ENCODE results near the gene CALB2. TPM values are rescaled to one million over a fixed set of nuclear protein-coding genes. Genes with fewer than 3 reads are reported as not detected.

Gene CALB2
- total and polyA plus RNA-seq, 2 of the 13 experiments (the other 11 are each of a cell fraction or from before 2014, with no cell fraction given): 0.37 to 0.40 TPM

GRCh38 chr16:71439523-71439922 is 81.0 kb downstream of the CALB2 start:
- no peaks in the 10 kb centered on the region for H3K9me3 ChIP-seq (ENCODE audit: low read length)
- peak; percentile 26 for FAIRE-seq
- DNase-seq (ENCODE audit: low spot score): no peak
- H2AFZ ChIP-seq (ENCODE audit: low read length): no peak overlapping the region
- TF ChIP-seq KMT2B (CRISPR knock-in tag; IDR thresholded peaks at IDR 0.05) (no peak), ATM (IDR thresholded peaks at IDR 0.05; ENCODE audit: borderline replicate concordance) (no peak), ZNF281 (CRISPR knock-in tag; IDR thresholded peaks at IDR 0.05; ENCODE audit: borderline replicate concordance) (no peak), PPARG (CRISPR knock-in tag; conservative IDR thresholded peaks at IDR 0.05) (no peak), KAT8 (CRISPR knock-in tag; IDR thresholded peaks at IDR 0.05) (no peak), ZNF451 (CRISPR knock-in tag; IDR thresholded peaks at IDR 0.05) (no peak), HCFC1 (IDR thresholded peaks at IDR 0.05; ENCODE audit: low read depth, low read length) (no peak), ZNF704 (CRISPR knock-in tag; IDR thresholded peaks at IDR 0.05; ENCODE audit: borderline replicate concordance) (no peak), ZFP82 (CRISPR knock-in tag; IDR thresholded peaks at IDR 0.05; ENCODE audit: borderline replicate concordance) (no peak), BRD4 (CRISPR knock-in tag; IDR thresholded peaks at IDR 0.05) (no peak), ELF3 (CRISPR knock-in tag; IDR thresholded peaks at IDR 0.05) (no peak), SIX1 (CRISPR knock-in tag; IDR thresholded peaks at IDR 0.05; ENCODE audit: borderline replicate concordance) (no peak), FOXK2 (IDR thresholded peaks at IDR 0.05) (no peak)
- peaks cover 8% of the 10 kb centered on the region for H3K4me1 ChIP-seq (ENCODE audit: insufficient read depth, low read length)
- no peak overlapping the region for H3K27ac ChIP-seq (ENCODE audit: extremely low read length, insufficient read depth, low read length)
- BruUV-seq (replicated peaks): no TSS peak
- intact Hi-C loops (cut with micrococcal nuclease; ENCODE audit: unreplicated experiment) (no loop called here), in situ Hi-C loops (cut with HindIII; ENCODE audit: extremely low pct_ligation_motif_present, low pct_unique_long_range_greater_than_20kb) (no loop called here)
- WGBS (ENCODE audit: low lambda C conversion rate): 11% methylated on average over 3 of the region's 3 CpGs
- H3K27me3 ChIP-seq (ENCODE audit: control insufficient read depth in 1 of 2, insufficient read depth in 2 of 2, low read length in 2 of 2): peaks cover 5 to 30% of the 10 kb centered on the region in 2 experiments
- no peaks in the 10 kb centered on the region for H3K79me2 ChIP-seq (ENCODE audit: insufficient read depth, low read length)
- H4K20me1 ChIP-seq (ENCODE audit: insufficient read depth, low read length): no peaks in the 10 kb centered on the region
- POLR2A ChIA-PET: no interaction called here
- no peak overlapping the region for H3K4me2 ChIP-seq (ENCODE audit: low read depth, low read length)
- ATAC-seq: no peak
- H3K4me3 ChIP-seq (replicated peaks in 1 of 3; ENCODE audit: insufficient read depth in 1 of 3, low read depth in 2 of 3, low read length in 3 of 3): no peak overlapping the region
- H3K36me3 ChIP-seq (replicated peaks in 1 of 2; ENCODE audit: control insufficient read depth in 1 of 2, insufficient read depth in 2 of 2, low read length in 2 of 2): no peaks in the 10 kb centered on the region
- no peak overlapping the region for H3K9ac ChIP-seq (ENCODE audit: insufficient read depth, low read depth, low read length)
- CTCF ChIA-PET (ENCODE audit: low intra/inter-chr PET ratio, low total read pairs): interaction anchor here (3.1 kb wide), 1 partner anchor 27 kb away, joined by 53 read pairs; no protein-coding TSS in a partner anchor

Other genes with a start within 250 kb of the CALB2 start
- 0.21 TPM in 1 of 2 replicates, not detected in the other for gene HYDIN, start 128.0 kb upstream of the CALB2 start, total RNA-seq (2016; rRNA removed; fragmentation: Illumina TruSeq; extraction: Trizol)
- gene HYDIN, start 128.0 kb upstream of the CALB2 start, polyA plus RNA-seq (2011; rRNA removed): not detected in 2 replicates
- gene CMTR2, start 69.3 kb upstream of the CALB2 start, total RNA-seq (2016; rRNA removed; fragmentation: Illumina TruSeq; extraction: Trizol): 19.9 and 25.1 TPM in 2 replicates
- 12.4 and 15.0 TPM in 2 replicates for gene CMTR2, start 69.3 kb upstream of the CALB2 start, polyA plus RNA-seq (2011; rRNA removed)
- not detected in 2 replicates for gene TLE7, start 83.3 kb downstream of the CALB2 start, total RNA-seq (2016; rRNA removed; fragmentation: Illumina TruSeq; extraction: Trizol)
- not detected in 2 replicates for gene TLE7, start 83.3 kb downstream of the CALB2 start, polyA plus RNA-seq (2011; rRNA removed)
- 12.2 and 14.0 TPM in 2 replicates for gene ZNF23, start 103.5 kb downstream of the CALB2 start, total RNA-seq (2016; rRNA removed; fragmentation: Illumina TruSeq; extraction: Trizol)
- gene ZNF23, start 103.5 kb downstream of the CALB2 start, polyA plus RNA-seq (2011; rRNA removed): 8.6 and 9.0 TPM in 2 replicates
- 4.6 and 5.8 TPM in 2 replicates for gene ZNF19, start 130.6 kb downstream of the CALB2 start, total RNA-seq (2016; rRNA removed; fragmentation: Illumina TruSeq; extraction: Trizol)
- gene ZNF19, start 130.6 kb downstream of the CALB2 start, polyA plus RNA-seq (2011; rRNA removed): 3.2 and 3.7 TPM in 2 replicates
- not detected in 2 replicates for gene CHST4, start 167.7 kb downstream of the CALB2 start, total RNA-seq (2016; rRNA removed; fragmentation: Illumina TruSeq; extraction: Trizol)
- not detected in 2 replicates for gene CHST4, start 167.7 kb downstream of the CALB2 start, polyA plus RNA-seq (2011; rRNA removed)
- gene TAT, start 218.4 kb downstream of the CALB2 start, total RNA-seq (2016; rRNA removed; fragmentation: Illumina TruSeq; extraction: Trizol): 1.6 and 2.2 TPM in 2 replicates
- 5.8 and 6.5 TPM in 2 replicates for gene TAT, start 218.4 kb downstream of the CALB2 start, polyA plus RNA-seq (2011; rRNA removed)